ENCODE data around the gene SALL2.
A peak's percentile ranks its signal among the peaks of the same experiment; 100 is the strongest.

SALL2 gene

GRCh38 chr14:21529515-21529914 lies 3.4 kb upstream of the SALL2 start:
- ATAC-seq (ENCODE audit: low read depth): no peak
- no peak for DNase-seq (ENCODE audit: low spot score)
- Histone ChIP-seq H3K27ac (ENCODE audit: poor library complexity, severe bottlenecking) (no peak overlapping the region), H3K4me3 (ENCODE audit: severe bottlenecking) (no peak overlapping the region), H3K4me1 (ENCODE audit: insufficient read depth, poor library complexity, severe bottlenecking) (peaks cover 6% of the 10 kb centered on the region), H3K27me3 (ENCODE audit: insufficient read depth, poor library complexity, severe bottlenecking) (no peaks in the 10 kb centered on the region), H3K36me3 (ENCODE audit: low read depth) (no peaks in the 10 kb centered on the region), H3K9me3 (ENCODE audit: severe bottlenecking) (no peaks in the 10 kb centered on the region)
- TF ChIP-seq CTCF (IDR thresholded peaks at IDR 0.05; ENCODE audit: poor library complexity, severe bottlenecking): no peak

- H3K27ac ChIP-seq (ENCODE audit: poor library complexity, severe bottlenecking): no peak overlapping the region
- peaks cover 6% of the 10 kb centered on the region for H3K4me1 ChIP-seq (ENCODE audit: insufficient read depth, poor library complexity, severe bottlenecking)
- no peak for DNase-seq (ENCODE audit: low spot score)
- no peak overlapping the region for H3K4me3 ChIP-seq (ENCODE audit: severe bottlenecking)
- no peaks in the 10 kb centered on the region for H3K9me3 ChIP-seq (ENCODE audit: severe bottlenecking)
- no peak for TF ChIP-seq CTCF (IDR thresholded peaks at IDR 0.05; ENCODE audit: poor library complexity, severe bottlenecking)
- H3K27me3 ChIP-seq (ENCODE audit: insufficient read depth, poor library complexity, severe bottlenecking): no peaks in the 10 kb centered on the region
- no peak for ATAC-seq (ENCODE audit: low read depth)
- H3K36me3 ChIP-seq (ENCODE audit: low read depth): no peaks in the 10 kb centered on the region
Observed at GRCh38 chr14:21528381-21529348, 2.5 kb upstream of the SALL2 start.

- H3K4me1 ChIP-seq (ENCODE audit: insufficient read depth, poor library complexity, severe bottlenecking): peaks cover 6% of the 10 kb centered on the region
- TF ChIP-seq CTCF (IDR thresholded peaks at IDR 0.05; ENCODE audit: poor library complexity, severe bottlenecking): no peak
- ATAC-seq (ENCODE audit: low read depth) (no peak), DNase-seq (ENCODE audit: low spot score) (no peak)
- no peaks in the 10 kb centered on the region for H3K27me3 ChIP-seq (ENCODE audit: insufficient read depth, poor library complexity, severe bottlenecking)
- H3K36me3 ChIP-seq (ENCODE audit: low read depth): no peaks in the 10 kb centered on the region
- H3K9me3 ChIP-seq (ENCODE audit: severe bottlenecking): no peaks in the 10 kb centered on the region
- H3K27ac ChIP-seq (ENCODE audit: poor library complexity, severe bottlenecking): no peak overlapping the region
- no peak overlapping the region for H3K4me3 ChIP-seq (ENCODE audit: severe bottlenecking)
Observed at GRCh38 chr14:21527318-21527679, 1.2 kb upstream of the SALL2 start.

- TF ChIP-seq CTCF (IDR thresholded peaks at IDR 0.05; ENCODE audit: poor library complexity, severe bottlenecking): no peak
- Histone ChIP-seq H3K36me3 (ENCODE audit: low read depth) (no peaks in the 10 kb centered on the region), H3K4me1 (ENCODE audit: insufficient read depth, poor library complexity, severe bottlenecking) (peaks cover 6% of the 10 kb centered on the region), H3K27me3 (ENCODE audit: insufficient read depth, poor library complexity, severe bottlenecking) (no peaks in the 10 kb centered on the region), H3K4me3 (ENCODE audit: severe bottlenecking) (peak overlapping the region; percentile 52), H3K27ac (ENCODE audit: poor library complexity, severe bottlenecking) (no peak overlapping the region), H3K9me3 (ENCODE audit: severe bottlenecking) (no peaks in the 10 kb centered on the region)
- DNase-seq (ENCODE audit: low spot score): no peak
- no peak for ATAC-seq (ENCODE audit: low read depth)
Observed at GRCh38 chr14:21526672-21527317, 649 bp upstream of the SALL2 start.

Measured in RWPE2 (cell line).